GM19023 (cell line): ENCODE measurements around the gene PLBD2.

Experiments
- ATAC-seq: cut with Tn5 transposase; IDR thresholded peaks from one replicate; pipeline ENCODE4 v1.9.1; 2021; ENCODE audit warnings: mild to moderate bottlenecking, moderate library complexity; ENCODE audit not compliant: unreplicated experiment

Gene PLBD2

GRCh38 chr12:113439606-113440030 is 81.2 kb downstream of the PLBD2 start:
- ATAC-seq, result no peak

- ATAC-seq, result no peak
Measured at GRCh38 chr12:113440336-113440735, 81.9 kb downstream of the PLBD2 start.
